Stimulated activated CD8-positive, alpha-beta memory T cell treated with anti-CD3 and anti-CD28 coated beads, Interleukin-4, amount 100 ng/mL, for 1 hour (primary cell): ENCODE measurements around the gene EZH2.

Source experiments
- DNase-seq, 2 donors: peaks; one replicate each; pipeline ENCODE4 v3.0.0-alpha.2; 2020; ENCODE audit warnings: low read depth in 2 of 2, low spot score in 1 of 2

The EZH2 gene

DNA sequence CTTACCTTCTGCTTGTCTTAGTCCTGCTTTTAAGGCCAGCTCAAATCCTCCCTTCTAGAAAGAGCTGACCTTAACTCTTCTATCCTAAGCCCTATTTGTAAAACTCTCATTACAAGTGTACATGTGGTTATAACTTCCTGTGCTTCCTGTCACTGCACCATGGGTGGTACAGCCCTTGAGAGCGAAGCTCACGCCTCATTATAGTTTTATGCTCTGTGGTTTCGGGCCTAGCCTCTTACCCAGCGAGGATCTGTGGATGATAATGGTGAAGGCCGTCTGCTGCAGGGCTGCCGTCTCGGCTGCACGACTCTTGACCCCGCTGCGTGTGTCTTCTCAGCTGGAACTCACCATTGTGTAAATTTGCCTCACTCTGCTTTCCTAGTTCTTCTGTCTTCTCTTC is 110.8 kb downstream of the EZH2 start:
- peak in 1 of 2 donors; percentile 9 for DNase-seq

DNA sequence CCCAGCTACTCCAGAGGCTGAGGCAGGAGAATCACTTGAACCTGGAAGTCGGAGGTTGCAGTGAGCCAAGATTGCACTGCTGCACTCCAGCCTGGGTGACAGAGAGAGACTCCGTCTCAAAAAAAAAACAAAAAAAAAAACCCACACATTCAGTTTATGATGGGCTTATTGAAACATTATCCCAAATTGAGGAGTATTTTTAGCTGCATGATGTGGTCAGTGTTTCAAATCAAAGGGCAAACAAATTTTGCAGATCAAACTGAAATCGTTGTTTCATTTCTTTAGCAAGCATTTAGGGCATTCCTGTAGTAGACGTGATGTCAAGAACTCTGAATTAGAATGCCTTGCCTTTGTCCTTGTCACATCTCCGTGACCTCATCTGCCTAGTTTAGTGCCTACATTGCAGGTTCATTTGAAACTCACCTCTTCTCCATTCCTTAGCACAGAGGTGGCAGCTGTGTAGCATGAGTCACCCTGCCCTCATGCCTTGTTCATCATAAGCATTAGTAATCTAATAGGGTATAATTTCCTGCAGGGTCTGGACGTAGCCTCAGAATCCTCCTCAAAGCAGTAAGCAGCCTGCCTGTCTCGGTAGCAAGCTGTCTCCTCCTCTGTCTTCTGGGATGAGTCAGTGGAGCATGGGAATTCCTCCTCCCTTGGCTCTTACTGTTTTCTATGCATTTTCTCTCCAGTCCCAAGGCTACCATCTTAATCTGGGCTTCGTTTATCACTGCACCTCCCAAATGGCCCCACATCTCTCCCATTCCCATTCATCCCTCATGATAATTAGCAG is 111.6 kb downstream of the EZH2 start:
- DNase-seq = peak in 1 of 2 donors; percentile 1

DNA sequence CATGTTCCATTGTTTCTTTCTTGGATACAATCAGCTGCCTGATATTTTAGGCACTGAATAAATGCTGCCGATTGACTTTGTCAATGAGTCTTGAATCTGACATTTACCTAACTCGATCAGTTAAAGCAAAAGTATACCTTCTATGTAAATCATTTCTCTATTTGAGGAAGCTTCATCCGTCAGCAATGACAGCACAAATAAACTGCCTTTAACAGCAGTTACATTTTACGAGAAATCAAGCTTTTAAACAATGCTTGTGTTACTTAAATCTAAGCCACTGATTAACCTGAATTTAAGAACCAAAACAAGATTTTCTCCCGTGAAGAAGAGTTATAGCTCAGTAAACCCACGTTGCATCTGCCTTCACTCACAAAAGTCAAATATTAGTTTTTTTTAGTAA is 114.1 kb downstream of the EZH2 start:
- DNase-seq = no peak

DNA sequence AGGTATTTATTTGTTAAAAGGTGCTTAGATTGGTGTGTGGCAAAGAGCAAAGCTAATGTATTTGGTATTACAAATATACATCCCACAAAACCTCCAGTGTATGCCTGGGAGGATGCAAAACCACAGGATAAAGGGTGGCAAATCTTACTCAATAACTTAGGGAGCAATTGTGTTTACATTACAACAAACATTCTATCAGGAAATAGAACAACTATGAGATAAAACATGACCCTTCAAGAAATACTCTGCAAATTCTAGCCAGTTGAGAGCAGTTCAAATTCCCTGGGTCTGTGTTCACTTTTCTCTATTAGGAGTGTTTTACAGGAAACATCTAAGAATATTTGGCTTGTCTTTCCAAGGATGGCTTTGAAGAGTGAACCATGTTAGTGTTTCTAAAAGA is 120.5 kb downstream of the EZH2 start:
- no peak for DNase-seq

DNA sequence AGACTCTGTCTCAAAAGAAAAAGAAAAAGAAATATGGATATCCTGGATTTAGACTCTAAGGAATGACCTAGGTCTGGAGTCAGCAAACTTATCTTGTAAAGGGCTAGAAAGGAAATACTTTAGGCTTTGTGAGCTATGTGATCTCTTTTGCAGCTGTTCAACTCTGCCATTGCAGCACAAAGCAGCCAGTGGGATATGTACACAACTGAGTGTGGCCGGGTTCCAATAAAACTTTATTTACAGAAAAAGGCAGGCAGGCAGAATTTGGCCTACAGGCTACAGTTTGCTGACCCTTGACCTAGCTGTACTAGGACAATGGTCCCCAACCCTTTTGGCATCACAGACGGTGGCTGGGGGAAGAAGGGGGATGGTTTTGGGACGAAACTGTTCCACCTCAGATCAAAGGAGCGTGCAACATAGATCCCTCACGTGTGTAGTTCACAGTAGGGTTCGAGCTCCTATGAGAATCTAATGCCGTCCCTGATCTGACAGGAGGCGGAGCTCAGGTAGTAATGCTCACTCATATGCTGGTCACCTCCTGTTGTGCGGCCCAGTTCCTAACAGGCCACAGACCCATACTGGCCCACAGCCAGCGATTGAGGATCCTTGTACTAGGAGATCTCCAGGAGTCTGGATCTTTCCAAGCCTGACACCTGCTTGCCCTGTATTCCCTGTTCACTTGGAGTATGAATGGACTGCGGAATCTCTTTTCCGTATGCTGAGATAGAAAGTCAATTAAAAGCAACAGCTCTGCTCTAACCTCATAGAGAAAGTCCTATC is 122.4 kb downstream of the EZH2 start:
- DNase-seq = no peak
